BJ (cell line): ENCODE measurements around the gene DPYD. TPM values are rescaled to one million over a fixed set of nuclear protein-coding genes. Genes with fewer than 3 reads are reported as not detected.

ENCODE experiments used
- CTCF ChIA-PET: fragments of 350-600 bp; formaldehyde crosslinking; extraction: SDS; loops from one replicate; lab custom pipeline; 2021; ENCODE audit warnings: antibody characterized with exemption, inconsistent platforms; lab: Yijun Ruan, JAX
- POLR2A ChIA-PET: fragments of 300-600 bp; sonication (Branson Sonifier 250); formaldehyde crosslinking; extraction: SDS; loops from one replicate; lab custom pipeline; 2021; ENCODE audit warnings: antibody characterized with exemption; lab: Charles Lee
- DNase-seq: peaks from one replicate; pipeline ENCODE4 v3.0.0-alpha.2; 2011; ENCODE audit warnings: low read depth
- H3K27me3 ChIP-seq: 2 replicates; pipeline ENCODE4 v1.6.0; 2011; ENCODE audit warnings: low read length; ENCODE audit not compliant: control insufficient read depth, insufficient read depth
- H3K36me3 ChIP-seq: 2 replicates; pipeline ENCODE4 v1.5.1; 2011; ENCODE audit warnings: low read length; ENCODE audit not compliant: control insufficient read depth, insufficient read depth
- H3K4me3 ChIP-seq: 2 replicates; pipeline ENCODE4 v1.5.1; 2011; ENCODE audit warnings: low read depth, mild to moderate bottlenecking, control low read depth, low read length
- CTCF ChIP-seq: IDR thresholded peaks from 2 replicates; pipeline ENCODE4 v1.5.1; 2011; ENCODE audit warnings: low read depth, mild to moderate bottlenecking, control low read depth, inconsistent platforms, low read length, moderate library complexity; ENCODE audit not compliant: insufficient read depth
- polyA plus RNA-seq: library from polyadenylated mRNA; depleted of rRNA; stranded (reverse); fragments of >200 nt; gene quantifications from 2 replicates; pipeline ENCODE4 v1.2.3, GENCODE V29; 2011

DPYD gene
- polyA plus RNA-seq, 1 experiment, result 13.1 TPM

GRCh38 chr1:97168056-97168455 lies 752.8 kb downstream of the DPYD start:
- TF ChIP-seq CTCF, result no peak
- H3K4me3 ChIP-seq, result no peak overlapping the region
- H3K27me3 ChIP-seq, result no peaks in the 10 kb centered on the region
- no peak for DNase-seq
- H3K36me3 ChIP-seq, result no peaks in the 10 kb centered on the region; the same call in 1 of the 2 replicates
- ChIA-PET CTCF (interaction anchor here (1.0 kb wide), 1 partner anchor 30 kb away, joined by 4 read pairs; no protein-coding TSS in a partner anchor), POLR2A (no interaction called here)

DNA sequence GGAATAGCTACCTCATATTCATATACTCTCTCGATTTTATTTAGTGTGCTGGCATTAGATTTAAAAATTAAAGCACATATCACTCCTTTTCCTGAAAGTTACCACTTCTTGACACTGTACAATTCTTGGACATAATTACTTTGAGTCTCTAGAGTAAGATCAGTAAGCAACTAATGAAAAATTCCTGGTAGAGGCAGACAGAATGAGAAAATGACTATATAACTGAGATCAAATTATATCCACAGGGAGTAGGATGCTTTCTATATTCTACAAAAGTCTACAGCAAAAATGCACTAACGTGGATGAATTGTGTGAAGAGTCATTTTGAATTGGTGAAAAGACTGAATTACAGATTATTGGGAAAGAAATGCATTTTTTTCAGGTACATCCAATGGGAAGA lies 753.6 kb downstream of the DPYD start:
- no peaks in the 10 kb centered on the region for H3K27me3 ChIP-seq
- no peak for TF ChIP-seq CTCF
- DNase-seq, result no peak
- H3K4me3 ChIP-seq, result no peak overlapping the region
- ChIA-PET POLR2A (no interaction called here), CTCF (interaction anchor here (1.0 kb wide), 1 partner anchor 30 kb away, joined by 4 read pairs; no protein-coding TSS in a partner anchor)
- H3K36me3 ChIP-seq, result no peaks in the 10 kb centered on the region; the same call in 1 of the 2 replicates

GRCh38 chr1:97166626-97167025 lies 754.2 kb downstream of the DPYD start:
- no peak for DNase-seq
- Histone ChIP-seq H3K4me3 (no peak overlapping the region), H3K36me3 (no peaks in the 10 kb centered on the region; the same call in 1 of the 2 replicates), H3K27me3 (no peaks in the 10 kb centered on the region)
- CTCF ChIA-PET, result no interaction called here
- POLR2A ChIA-PET, result no interaction called here
- no peak for TF ChIP-seq CTCF

DNA sequence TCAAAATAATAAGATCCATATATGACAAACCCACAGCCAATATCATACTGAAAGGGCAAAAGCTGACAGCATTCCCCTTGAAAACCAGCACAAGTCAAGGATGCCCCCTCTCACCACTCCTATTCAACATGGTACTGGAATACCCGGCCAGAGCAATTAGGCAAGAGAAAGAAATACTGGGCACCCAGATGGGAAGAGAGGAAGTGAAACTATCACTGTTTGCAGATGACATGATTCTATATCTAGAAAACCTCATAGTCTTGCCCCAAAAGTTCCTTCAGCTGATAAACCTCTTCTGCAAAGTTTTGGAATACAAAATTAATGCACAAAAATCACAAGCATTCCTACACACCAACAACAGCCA lies 756.6 kb downstream of the DPYD start:
- POLR2A ChIA-PET, result no interaction called here
- no peaks in the 10 kb centered on the region for H3K36me3 ChIP-seq
- H3K4me3 ChIP-seq, result no peak overlapping the region
- no peak for TF ChIP-seq CTCF
- CTCF ChIA-PET, result no interaction called here
- H3K27me3 ChIP-seq, result no peaks in the 10 kb centered on the region
- no peak for DNase-seq

GRCh38 chr1:97163591-97164275 lies 757.1 kb downstream of the DPYD start:
- no peak for DNase-seq
- Histone ChIP-seq H3K27me3 (no peaks in the 10 kb centered on the region), H3K36me3 (no peaks in the 10 kb centered on the region), H3K4me3 (no peak overlapping the region)
- no peak for TF ChIP-seq CTCF
- ChIA-PET POLR2A (no interaction called here), CTCF (no interaction called here)
